Astrocyte (in vitro differentiated cells and primary cell): Measurements from ENCODE around the gene EXPH5. TPM values are rescaled to one million over a fixed set of nuclear protein-coding genes. Genes with fewer than 3 reads are reported as not detected.

ENCODE experiments used
- DNase-seq: peaks from one replicate; pipeline ENCODE4 v3.0.0-alpha.2; 2010; ENCODE audit warnings: low read depth
- FAIRE-seq: peaks from 2 replicates; lab custom pipeline; 2011; peaks lifted over from hg19 to GRCh38; lab: Jason Lieb, UNC
- H2AFZ ChIP-seq: 2 replicates; pipeline ENCODE4 v1.6.0; 2012; ENCODE audit warnings: low read depth, low read length, inconsistent platforms
- H3K27ac ChIP-seq: 2 replicates; pipeline ENCODE4 v1.5.1; 2011; ENCODE audit warnings: low read depth, low read length, inconsistent platforms
- H3K27me3 ChIP-seq: 2 replicates; pipeline ENCODE4 v1.6.0; 2011; ENCODE audit warnings: low read length, inconsistent platforms; ENCODE audit not compliant: insufficient read depth
- H3K36me3 ChIP-seq: 2 replicates; pipeline ENCODE4 v1.5.1; 2011; ENCODE audit warnings: low read length, inconsistent platforms; ENCODE audit not compliant: insufficient read depth
- H3K4me1 ChIP-seq: 2 replicates; pipeline ENCODE4 v1.5.1; 2011; ENCODE audit warnings: low read length, inconsistent platforms; ENCODE audit not compliant: insufficient read depth
- H3K4me2 ChIP-seq: 2 replicates; pipeline ENCODE4 v1.6.0; 2012; ENCODE audit warnings: low read length, inconsistent platforms
- H3K4me3 ChIP-seq: 2 replicates; pipeline ENCODE4 v1.5.1; 2011; ENCODE audit warnings: low read depth, mild to moderate bottlenecking, low read length, inconsistent platforms; ENCODE audit not compliant: insufficient read depth
- H3K79me2 ChIP-seq: 2 replicates; pipeline ENCODE4 v1.6.0; 2012; ENCODE audit warnings: mild to moderate bottlenecking, low read length, inconsistent platforms; ENCODE audit not compliant: insufficient read depth
- H3K9ac ChIP-seq: 2 replicates; pipeline ENCODE4 v1.6.0; 2012; ENCODE audit warnings: mild to moderate bottlenecking, low read length, inconsistent platforms
- H3K9me3 ChIP-seq: 2 replicates; pipeline ENCODE4 v1.5.1; 2012; ENCODE audit warnings: low read depth, mild to moderate bottlenecking, low read length, inconsistent platforms; ENCODE audit not compliant: insufficient read depth
- H4K20me1 ChIP-seq: 2 replicates; pipeline ENCODE4 v1.6.0; 2012; ENCODE audit warnings: low read length, inconsistent platforms; ENCODE audit not compliant: insufficient read depth
- H3K27ac Mint-ChIP-seq: one replicate; pipeline ENCODE4 v1.8.0; 2021; ENCODE audit warnings: mild to moderate bottlenecking, mixed read lengths; ENCODE audit not compliant: unreplicated experiment
- H3K27me3 Mint-ChIP-seq: one replicate; pipeline ENCODE4 v1.8.0; 2021; ENCODE audit warnings: low read depth, mixed read lengths; ENCODE audit not compliant: unreplicated experiment
- H3K36me3 Mint-ChIP-seq: one replicate; pipeline ENCODE4 v1.8.0; 2021; ENCODE audit warnings: low read depth, mixed read lengths; ENCODE audit not compliant: unreplicated experiment
- H3K4me1 Mint-ChIP-seq: one replicate; pipeline ENCODE4 v1.8.0; 2021; ENCODE audit warnings: low read depth, mixed read lengths; ENCODE audit not compliant: unreplicated experiment
- H3K4me3 Mint-ChIP-seq: one replicate; pipeline ENCODE4 v1.8.0; 2021; ENCODE audit warnings: mild to moderate bottlenecking, moderate library complexity, mixed read lengths; ENCODE audit not compliant: unreplicated experiment
- H3K9me3 Mint-ChIP-seq: one replicate; pipeline ENCODE4 v1.8.0; 2021; ENCODE audit warnings: mild to moderate bottlenecking, mixed read lengths; ENCODE audit not compliant: unreplicated experiment
- CTCF ChIP-seq: IDR thresholded peaks from 2 replicates; pipeline ENCODE4 v1.5.1; 2011; ENCODE audit warnings: low read depth, mild to moderate bottlenecking, inconsistent platforms, low read length, moderate library complexity; ENCODE audit not compliant: insufficient read depth
- EZH2 ChIP-seq: IDR thresholded peaks from 2 replicates; pipeline ENCODE4 v1.6.1; 2012; ENCODE audit warnings: mild to moderate bottlenecking, low read length, inconsistent platforms; ENCODE audit not compliant: insufficient read depth
- total RNA-seq: library from RNA; stranded (reverse); gene quantifications from 2 replicates; pipeline ENCODE4 v1.2.1, GENCODE V29; 2021

The EXPH5 gene
- total RNA-seq, 1 donor from 2014 or later = 7.9 TPM

GRCh38 chr11:108474664-108475463, 118.7 kb downstream of the EXPH5 start:
- no peaks in the 10 kb centered on the region for H3K79me2 ChIP-seq
- no peaks in the 10 kb centered on the region for H3K9me3 ChIP-seq
- Mint-ChIP-seq H3K27ac (no peak overlapping the region), H3K4me1 (no peaks in the 10 kb centered on the region), H3K4me3 (no peak overlapping the region), H3K27me3 (no peaks in the 10 kb centered on the region), H3K36me3 (no peaks in the 10 kb centered on the region), H3K9me3 (no peaks in the 10 kb centered on the region)
- H3K4me3 ChIP-seq = no peak overlapping the region
- no peaks in the 10 kb centered on the region for H3K27me3 ChIP-seq
- H4K20me1 ChIP-seq = no peaks in the 10 kb centered on the region
- H3K36me3 ChIP-seq = peaks cover 18% of the 10 kb centered on the region
- no peak overlapping the region for H2AFZ ChIP-seq
- FAIRE-seq (no peak), DNase-seq (no peak)
- no peak overlapping the region for H3K27ac ChIP-seq
- no peak for TF ChIP-seq EZH2
- no peak for TF ChIP-seq CTCF
- H3K4me1 ChIP-seq = no peaks in the 10 kb centered on the region
- H3K4me2 ChIP-seq = no peak overlapping the region
- no peak overlapping the region for H3K9ac ChIP-seq

DNA sequence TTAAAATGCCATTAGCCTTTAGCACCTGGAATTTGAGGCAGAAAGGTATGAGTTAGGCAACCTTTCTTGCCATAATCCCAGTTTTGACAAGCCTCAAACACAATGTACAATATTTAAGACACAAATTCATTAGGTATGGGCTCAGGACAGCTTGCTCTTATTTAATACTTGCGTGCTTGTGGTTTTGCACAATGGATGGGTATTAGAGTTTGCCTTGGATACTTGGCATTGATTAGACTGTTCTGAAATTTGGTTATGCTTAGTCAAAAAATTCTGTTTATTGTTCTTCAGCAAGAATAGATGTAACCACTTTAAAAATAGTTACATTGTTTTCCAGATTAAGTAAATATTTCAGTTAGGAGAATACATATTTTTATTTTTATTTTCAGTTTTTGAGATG, 120.9 kb downstream of the EXPH5 start:
- Mint-ChIP-seq H3K9me3 (no peaks in the 10 kb centered on the region), H3K27me3 (no peaks in the 10 kb centered on the region), H3K4me1 (no peaks in the 10 kb centered on the region), H3K27ac (no peak overlapping the region), H3K4me3 (no peak overlapping the region), H3K36me3 (no peaks in the 10 kb centered on the region)
- Histone ChIP-seq H3K36me3 (peaks cover 18% of the 10 kb centered on the region), H4K20me1 (no peaks in the 10 kb centered on the region), H3K9me3 (no peaks in the 10 kb centered on the region), H2AFZ (no peak overlapping the region), H3K4me1 (peaks cover 1% of the 10 kb centered on the region), H3K27ac (no peak overlapping the region), H3K4me3 (no peak overlapping the region), H3K4me2 (no peak overlapping the region), H3K79me2 (no peaks in the 10 kb centered on the region), H3K9ac (no peak overlapping the region), H3K27me3 (no peaks in the 10 kb centered on the region)
- TF ChIP-seq EZH2 = no peak
- no peak for TF ChIP-seq CTCF
- no peak for FAIRE-seq
- DNase-seq = no peak

DNA sequence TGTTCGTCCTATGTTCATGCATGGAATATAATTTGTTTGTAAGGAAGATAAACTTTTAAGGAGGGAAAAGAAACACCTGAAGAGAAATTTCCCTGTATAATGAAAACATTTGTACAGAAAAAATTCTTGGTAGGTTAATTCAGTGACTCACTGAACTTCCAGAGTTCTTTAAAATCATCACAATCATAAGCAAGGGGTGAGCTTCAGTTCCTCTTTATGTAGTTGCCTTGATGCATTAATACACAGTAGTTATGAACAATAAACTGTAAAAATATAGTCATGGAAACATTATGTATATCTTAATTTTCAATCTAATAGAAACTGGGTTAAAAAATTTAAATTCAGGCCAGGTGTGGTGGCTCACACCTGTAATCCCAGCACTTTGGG, 125.1 kb downstream of the EXPH5 start:
- H3K27ac Mint-ChIP-seq = no peak overlapping the region
- H3K4me2 ChIP-seq = no peak overlapping the region

More for the DNA sequence above, 125.1 kb downstream of the EXPH5 start:
- Histone ChIP-seq H3K9me3 (no peaks in the 10 kb centered on the region), H3K27ac (no peak overlapping the region), H3K79me2 (no peaks in the 10 kb centered on the region), H3K27me3 (no peaks in the 10 kb centered on the region), H4K20me1 (no peaks in the 10 kb centered on the region), H3K4me1 (peaks cover 3% of the 10 kb centered on the region), H2AFZ (no peak overlapping the region), H3K4me3 (no peak overlapping the region), H3K36me3 (peaks cover 4% of the 10 kb centered on the region), H3K9ac (no peak overlapping the region)
- Mint-ChIP-seq H3K4me3 (no peak overlapping the region), H3K9me3 (no peaks in the 10 kb centered on the region), H3K27me3 (no peaks in the 10 kb centered on the region), H3K4me1 (peaks cover 3% of the 10 kb centered on the region), H3K36me3 (no peaks in the 10 kb centered on the region)
- DNase-seq (no peak), FAIRE-seq (no peak)
- TF ChIP-seq EZH2 = no peak
